ENCODE results near the gene RBM44. TPM values are rescaled to one million over a fixed set of nuclear protein-coding genes. Genes with fewer than 3 reads are reported as not detected.

Gene RBM44
- total RNA-seq, 1 donor from 2014 or later = 1.1 TPM

DNA sequence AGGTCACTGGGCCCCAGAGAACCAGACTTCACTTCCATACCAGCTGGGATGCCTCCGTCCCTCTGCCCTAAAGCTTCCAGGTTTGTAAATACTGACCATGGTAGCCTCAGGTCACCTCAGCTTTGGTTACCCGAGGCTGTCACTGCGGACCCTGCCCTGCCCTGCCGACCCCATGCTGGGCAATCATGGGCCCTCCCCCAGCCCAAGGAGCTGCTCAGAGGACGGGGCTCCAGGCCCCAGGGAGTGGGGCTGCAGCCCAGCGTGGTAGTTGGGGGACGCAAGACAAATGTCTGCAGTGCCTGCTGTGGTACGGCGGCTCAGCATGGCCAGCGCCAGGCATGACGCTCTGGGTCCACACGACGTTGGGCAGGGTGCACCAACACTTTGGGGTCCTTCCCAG lies 86.1 kb downstream of the RBM44 start:
- intact Hi-C loops (cut with micrococcal nuclease) = no loop called here

DNA sequence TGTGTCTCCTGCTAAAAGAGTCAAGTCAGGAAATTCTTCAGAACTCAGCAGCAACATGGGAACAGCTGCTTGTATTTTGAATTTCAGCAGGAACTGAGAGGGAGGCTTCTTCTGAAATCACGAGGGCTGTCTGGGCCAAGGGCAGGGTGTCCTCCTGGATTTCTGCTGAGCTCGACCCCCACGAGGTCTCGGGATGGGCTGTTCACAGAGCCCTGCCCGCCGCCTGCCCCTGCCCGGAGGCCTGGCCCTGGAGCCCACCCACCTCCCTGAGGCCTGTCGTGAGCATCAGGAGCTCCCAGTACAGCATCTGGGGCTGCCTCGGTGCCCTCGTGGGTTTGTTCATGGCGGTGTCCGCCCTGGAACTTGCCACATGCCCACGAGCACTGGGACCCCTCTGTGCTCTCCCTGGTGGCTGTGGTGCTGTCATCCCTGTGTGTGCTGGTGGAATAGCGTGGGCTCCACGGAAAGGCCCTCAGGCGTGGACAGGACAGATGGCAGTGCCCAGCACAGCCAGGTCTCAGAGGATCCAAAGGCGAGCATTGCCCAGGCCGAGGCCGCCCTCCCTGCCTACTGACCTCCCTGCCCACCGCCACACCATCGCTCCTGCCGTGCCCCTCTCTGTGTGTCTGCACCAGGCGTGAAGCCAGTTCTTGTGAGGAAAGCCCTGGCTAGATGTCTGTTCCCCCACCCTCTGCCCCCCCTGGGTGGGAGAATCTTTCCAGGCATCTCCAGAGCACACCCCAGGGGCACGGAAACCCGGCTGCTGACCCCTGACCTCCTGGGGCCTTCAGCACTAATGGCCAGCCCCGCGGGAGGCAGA lies 86.7 kb downstream of the RBM44 start:
- intact Hi-C loops (cut with micrococcal nuclease) = no loop called here

DNA sequence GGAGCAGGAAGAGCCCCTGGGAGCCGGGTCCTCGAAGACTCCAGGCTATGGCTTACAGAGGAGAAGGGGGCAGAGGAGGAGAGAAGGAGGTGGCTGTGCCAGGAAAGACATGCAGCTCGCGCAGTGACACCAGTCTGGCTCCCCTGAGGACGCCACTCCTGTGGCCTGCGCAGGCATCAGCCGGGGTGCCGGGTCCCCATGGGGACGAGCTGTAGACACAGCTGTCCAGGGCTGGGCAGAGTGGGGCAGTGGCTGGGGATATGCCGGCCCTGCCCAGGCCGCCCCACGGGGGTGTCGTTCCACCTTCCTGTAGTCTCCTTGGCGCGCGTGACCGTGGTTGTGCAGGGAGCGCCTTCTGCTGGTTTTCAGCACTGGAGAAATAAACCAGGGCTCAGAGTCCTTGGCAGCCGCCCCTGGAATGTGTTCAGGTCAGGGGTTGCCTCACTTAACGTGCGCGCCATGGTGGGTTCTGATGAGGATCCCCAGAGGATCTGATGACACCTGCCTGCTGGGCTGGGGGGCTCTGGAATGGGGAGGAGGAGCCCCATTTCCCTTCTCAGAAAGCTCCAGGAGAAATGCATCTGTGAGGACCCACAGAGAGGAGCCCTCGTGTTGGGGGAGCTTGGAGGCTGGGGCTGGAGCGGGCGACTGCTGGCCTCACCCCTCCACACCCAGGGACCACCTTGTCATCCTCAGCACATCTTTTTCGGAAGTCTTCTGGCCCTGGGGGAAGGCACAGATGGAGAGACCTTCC lies 87.5 kb downstream of the RBM44 start:
- intact Hi-C loops (cut with micrococcal nuclease) = no loop called here

DNA sequence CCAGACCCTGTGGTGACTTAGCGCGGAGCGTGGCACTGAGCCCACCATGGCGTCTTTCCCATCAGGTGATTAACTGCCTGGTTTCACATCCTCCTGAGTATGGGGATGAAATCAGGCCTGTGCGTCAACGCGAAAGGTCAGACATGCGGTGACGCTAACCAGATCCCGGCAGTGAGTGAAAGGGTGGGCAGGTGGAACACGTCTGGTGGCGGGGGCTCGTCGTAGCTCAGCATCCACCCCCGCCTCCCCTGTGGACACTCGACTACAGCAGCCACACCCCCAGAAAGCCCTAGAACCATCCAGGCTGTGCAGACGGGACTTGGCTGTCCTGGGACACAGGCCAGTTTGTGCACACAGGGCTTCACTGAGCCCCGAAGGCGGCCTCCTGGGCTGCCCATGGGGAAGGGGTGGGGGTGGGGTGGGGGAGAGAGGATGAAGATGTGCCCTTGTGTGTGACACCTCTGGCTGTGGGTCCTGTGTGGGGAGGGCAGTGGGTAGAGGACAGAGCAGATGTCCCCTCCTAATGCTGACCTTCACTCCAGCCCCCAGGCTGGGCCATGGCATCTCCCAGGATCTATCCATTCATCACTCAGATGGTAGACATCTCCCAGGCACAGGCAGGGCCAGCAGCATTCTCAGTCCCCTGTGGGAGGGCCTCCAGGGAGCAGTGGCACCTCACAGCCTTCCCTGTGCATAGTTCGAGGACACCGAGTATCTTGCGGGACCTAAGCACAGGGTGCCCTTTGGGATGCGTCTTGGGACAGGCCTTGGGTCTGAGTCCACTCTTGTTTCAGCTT lies 88.3 kb downstream of the RBM44 start:
- intact Hi-C loops (cut with micrococcal nuclease) = no loop called here

DNA sequence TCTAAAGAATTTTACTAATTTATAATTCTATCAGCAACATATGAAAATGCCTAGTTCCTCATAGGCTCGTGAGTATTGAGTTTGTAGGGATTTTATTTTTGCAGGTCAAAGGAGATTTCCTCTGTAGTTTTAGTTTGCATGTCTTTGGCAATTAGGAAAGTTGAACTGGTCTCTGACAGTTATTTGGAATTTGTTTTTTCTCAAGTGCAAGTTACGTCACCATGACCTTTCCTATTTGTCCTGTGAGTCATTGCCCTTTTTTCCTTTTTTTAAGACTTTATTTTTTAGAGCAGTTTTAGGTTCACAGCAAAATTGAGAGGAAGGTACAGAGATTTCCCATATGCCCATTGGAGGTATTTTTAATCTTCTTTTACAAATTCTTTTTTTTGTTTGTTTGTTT lies 89.8 kb downstream of the RBM44 start:
- intact Hi-C loops (cut with micrococcal nuclease) = no loop called here

DNA sequence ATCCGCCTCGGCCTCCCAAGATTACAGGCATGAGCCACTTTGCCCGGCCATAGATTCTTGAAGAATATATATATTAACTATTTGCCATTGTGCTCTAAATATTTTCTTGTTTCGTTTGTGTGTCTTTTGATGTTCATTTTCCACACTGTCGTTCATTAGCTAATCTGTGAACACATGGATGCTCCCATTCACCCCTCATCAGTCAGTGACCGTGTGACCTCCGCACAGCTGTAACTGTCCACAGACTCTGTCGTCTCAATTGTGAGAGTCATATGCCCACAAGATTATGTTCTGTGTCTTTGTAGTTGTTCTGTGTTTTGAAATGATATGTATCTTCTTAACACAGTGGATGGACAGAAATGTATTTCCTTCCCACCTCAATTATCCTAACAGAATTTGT lies 90.4 kb downstream of the RBM44 start:
- intact Hi-C loops (cut with micrococcal nuclease) = no loop called here

DNA sequence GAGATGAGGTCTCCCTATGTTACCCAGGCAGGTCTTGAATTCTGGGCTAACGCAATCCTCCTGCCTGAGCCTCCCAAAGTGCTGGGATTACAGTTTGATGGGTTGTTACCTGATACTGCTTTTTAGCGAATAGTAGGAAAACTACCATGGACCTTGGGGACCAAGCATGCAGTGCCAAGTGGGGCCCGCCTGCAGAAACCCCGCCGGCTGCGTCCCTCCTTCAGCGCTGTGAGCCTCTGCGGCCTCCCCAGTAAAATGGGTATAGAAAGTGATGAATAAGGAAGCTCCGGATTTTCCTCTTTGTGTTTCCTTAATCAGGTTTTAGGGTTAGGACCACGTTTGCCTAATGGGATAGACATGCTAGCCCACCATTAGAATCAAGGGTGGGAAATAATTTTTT lies 91.2 kb downstream of the RBM44 start:
- intact Hi-C loops (cut with micrococcal nuclease) = no loop called here

Other genes starting within 250 kb of the RBM44 start
- gene PRLH, start 232.2 kb upstream of the RBM44 start, total RNA-seq = not detected in 2 replicates
- not detected in 2 replicates for gene RAB17, start 208.0 kb upstream of the RBM44 start, total RNA-seq
- gene LRRFIP1, start 171.2 kb upstream of the RBM44 start, total RNA-seq = 211 and 217 TPM in 2 replicates
- gene RAMP1, start 60.8 kb downstream of the RBM44 start, total RNA-seq = 11.8 and 15.0 TPM in 2 replicates
- 76.0 and 79.1 TPM in 2 replicates for gene UBE2F, start 168.2 kb downstream of the RBM44 start, total RNA-seq